CD4-positive, CD25-positive, alpha-beta regulatory T cell (primary cell): ENCODE measurements around the gene CD1B. TPM values are rescaled to one million over a fixed set of nuclear protein-coding genes. Genes with fewer than 3 reads are reported as not detected.
"Not testable (repeated sequence)": the region's sequence is repeated elsewhere in the genome, so short reads cannot be mapped to it uniquely, and the experiment has no call there.

ENCODE experiments used
- ATAC-seq, 2 donors: fragments of 150-1000 bp; cut with Tn5 transposase; one replicate each; pipeline ENCODE4 v1.10.0; 2021; ENCODE audit warnings: low read depth in 2 of 2, moderate number of reproducible peaks in 2 of 2, moderate library complexity in 1 of 2
- DNase-seq, 3 donors: peaks; one replicate each; pipeline versions ENCODE4 v3.0.0 to v3.0.0-alpha.2; 2012 to 2022; ENCODE audit warnings: mixed read lengths in 1 of 3
- H3K27ac ChIP-seq: one replicate; pipeline ENCODE4 v1.7.0; 2013; ENCODE audit warnings: mild to moderate bottlenecking, low read length; ENCODE audit not compliant: insufficient read depth, poor library complexity, severe bottlenecking
- H3K27me3 ChIP-seq: one replicate; pipeline ENCODE4 v1.7.0; 2013; ENCODE audit warnings: low read length; ENCODE audit not compliant: control insufficient read depth, insufficient read depth
- H3K36me3 ChIP-seq: one replicate; pipeline ENCODE4 v1.7.0; 2013; ENCODE audit warnings: mild to moderate bottlenecking, low read length, moderate library complexity; ENCODE audit not compliant: control insufficient read depth, insufficient read depth
- H3K4me1 ChIP-seq: 2 replicates; pipeline ENCODE4 v1.7.0; 2013; ENCODE audit warnings: mild to moderate bottlenecking, low read length; ENCODE audit not compliant: insufficient read depth, control insufficient read depth, poor library complexity, severe bottlenecking
- H3K4me3 ChIP-seq: one replicate; pipeline ENCODE4 v1.7.0; 2013; ENCODE audit warnings: low read depth, mild to moderate bottlenecking, low read length, moderate library complexity
- H3K9me3 ChIP-seq, 2 experiments: 1 replicate in 1 of 2; 2 replicates in 1 of 2; pipeline ENCODE4 v1.7.0; 2013; ENCODE audit warnings: low read length in 2 of 2, mild to moderate bottlenecking in 1 of 2, moderate library complexity in 1 of 2; ENCODE audit not compliant: control insufficient read depth in 2 of 2
- H3K27ac Mint-ChIP-seq, 3 donors: one replicate each; pipeline ENCODE4 v1.8.0; 2020 to 2022; ENCODE audit warnings: mild to moderate bottlenecking in 3 of 3, mixed read lengths in 3 of 3, moderate library complexity in 2 of 3
- H3K27me3 Mint-ChIP-seq: one replicate; pipeline ENCODE4 v1.8.0; 2022; ENCODE audit warnings: mild to moderate bottlenecking, mixed read lengths
- H3K36me3 Mint-ChIP-seq: one replicate; pipeline ENCODE4 v1.8.0; 2020; ENCODE audit warnings: mixed read lengths
- H3K4me1 Mint-ChIP-seq, 4 donors: one replicate each; pipeline ENCODE4 v1.8.0; 2020 to 2022; ENCODE audit warnings: mixed read lengths in 4 of 4, mild to moderate bottlenecking in 1 of 4
- H3K4me3 Mint-ChIP-seq, 4 donors: one replicate each; pipeline ENCODE4 v1.8.0; 2020 to 2022; ENCODE audit warnings: mild to moderate bottlenecking in 4 of 4, mixed read lengths in 4 of 4, moderate library complexity in 3 of 4
- H3K9me3 Mint-ChIP-seq, 7 donors: one replicate each; pipeline ENCODE4 v1.8.0; 2020 to 2022; ENCODE audit warnings: mixed read lengths in 7 of 7, mild to moderate bottlenecking in 3 of 7, moderate library complexity in 2 of 7
- polyA plus RNA-seq, 4 donors: library from polyadenylated mRNA; unstranded; fragments of 300-500 nt; fragmentation: Illumina TruSeq; gene quantifications; one replicate each; pipeline ENCODE4 v1.2.3, GENCODE V29; 2021
- total RNA-seq: library from RNA; stranded (reverse); gene quantifications from one replicate; pipeline ENCODE4 v1.2.3, GENCODE V29; 2022

Gene CD1B
- total and polyA plus RNA-seq, 5 donors from 2014 or later: not detected

- H3K27ac ChIP-seq: no peak overlapping the region
- H3K27me3 Mint-ChIP-seq: no peaks in the 10 kb centered on the region
- H3K36me3 ChIP-seq: no peaks in the 10 kb centered on the region
- no peaks in the 10 kb centered on the region for H3K36me3 Mint-ChIP-seq
- no peak for ATAC-seq
- peaks cover 24% of the 10 kb centered on the region for H3K27me3 ChIP-seq
- no peak overlapping the region for H3K4me3 ChIP-seq
- peaks cover 0 to 4% (median 0%) of the 10 kb centered on the region in 7 donors for H3K9me3 Mint-ChIP-seq
- H3K4me3 Mint-ChIP-seq: no peak overlapping the region
- no peaks in the 10 kb centered on the region for H3K9me3 ChIP-seq
- DNase-seq: no peak
- H3K4me1 Mint-ChIP-seq: peaks cover 0 to 5% (median 1%) of the 10 kb centered on the region in 4 donors
- H3K4me1 ChIP-seq: no peaks in the 10 kb centered on the region
- no peak overlapping the region for H3K27ac Mint-ChIP-seq
Observed at GRCh38 chr1:158286941-158287346, 44.4 kb downstream of the CD1B start.

- no peak overlapping the region for H3K27ac Mint-ChIP-seq
- H3K27ac ChIP-seq: no peak overlapping the region
- ATAC-seq: no peak
Observed at GRCh38 chr1:158286487-158286886, 44.8 kb downstream of the CD1B start.

GRCh38 chr1:158285756-158286241 lies 45.5 kb downstream of the CD1B start:
- Mint-ChIP-seq H3K4me1 (peaks cover 0 to 5% (median 1%) of the 10 kb centered on the region in 4 donors), H3K4me3 (no peak overlapping the region), H3K36me3 (no peaks in the 10 kb centered on the region), H3K27me3 (no peaks in the 10 kb centered on the region), H3K27ac (peak overlapping the region in 1 of 3 donors; percentile 27), H3K9me3 (peaks cover 0 to 13% (median 4%) of the 10 kb centered on the region in 7 donors)
- no peaks in the 10 kb centered on the region for H3K4me1 ChIP-seq
- ATAC-seq: peak; percentile 41 to 53
- no peak overlapping the region for H3K27ac ChIP-seq
- peaks cover 24% of the 10 kb centered on the region for H3K27me3 ChIP-seq
- no peak overlapping the region for H3K4me3 ChIP-seq
- no peak for DNase-seq
- no peaks in the 10 kb centered on the region for H3K36me3 ChIP-seq
- no peaks in the 10 kb centered on the region for H3K9me3 ChIP-seq

More at GRCh38 chr1:158286487-158286886, 44.8 kb downstream of the CD1B start:
- Histone ChIP-seq H3K4me1 (no peaks in the 10 kb centered on the region), H3K27me3 (peaks cover 24% of the 10 kb centered on the region), H3K9me3 (no peaks in the 10 kb centered on the region), H3K36me3 (no peaks in the 10 kb centered on the region), H3K4me3 (no peak overlapping the region)
- Mint-ChIP-seq H3K27me3 (no peaks in the 10 kb centered on the region), H3K9me3 (peaks cover 0 to 6% (median 3%) of the 10 kb centered on the region in 7 donors), H3K36me3 (no peaks in the 10 kb centered on the region), H3K4me3 (no peak overlapping the region), H3K4me1 (peaks cover 0 to 5% (median 1%) of the 10 kb centered on the region in 4 donors)
- DNase-seq: no peak

- ATAC-seq: peak; percentile 28 to 35
- no peaks in the 10 kb centered on the region for H3K9me3 ChIP-seq
- no peak overlapping the region for H3K27ac ChIP-seq
- peaks cover 0 to 5% (median 1%) of the 10 kb centered on the region in 4 donors for H3K4me1 Mint-ChIP-seq
- no peaks in the 10 kb centered on the region for H3K4me1 ChIP-seq
- H3K27me3 ChIP-seq: peaks cover 20% of the 10 kb centered on the region
- H3K27ac Mint-ChIP-seq: peak overlapping the region in 1 of 3 donors; percentile 5
- no peak overlapping the region for H3K4me3 ChIP-seq
- no peak overlapping the region for H3K4me3 Mint-ChIP-seq
- H3K27me3 Mint-ChIP-seq: no peaks in the 10 kb centered on the region
- H3K36me3 ChIP-seq: no peaks in the 10 kb centered on the region
- H3K9me3 Mint-ChIP-seq: peaks cover 0 to 13% (median 4%) of the 10 kb centered on the region in 7 donors
- H3K36me3 Mint-ChIP-seq: no peaks in the 10 kb centered on the region
- no peak for DNase-seq
Observed at GRCh38 chr1:158283965-158284364, 47.4 kb downstream of the CD1B start.

- not testable (repeated sequence) for H3K9me3 ChIP-seq, H3K4me1 ChIP-seq, DNase-seq, H3K36me3 ChIP-seq, H3K27ac Mint-ChIP-seq, H3K27me3 Mint-ChIP-seq, H3K4me1 Mint-ChIP-seq, H3K36me3 Mint-ChIP-seq, H3K4me3 Mint-ChIP-seq, H3K4me3 ChIP-seq, ATAC-seq, H3K27ac ChIP-seq
- peaks cover 0 to 19% (median 4%) of the 10 kb centered on the region in 7 donors for H3K9me3 Mint-ChIP-seq
- peaks cover 14% of the 10 kb centered on the region for H3K27me3 ChIP-seq
Observed at GRCh38 chr1:158282421-158282820, 48.9 kb downstream of the CD1B start.

Other genes with a start within 250 kb of the CD1B start
- not detected for gene CD1D, start 150.6 kb downstream of the CD1B start, total RNA-seq
- gene CD1D, start 150.6 kb downstream of the CD1B start, polyA plus RNA-seq: under 1 TPM in 2 of 4 donors, not detected in 2; 0.12 to 0.16 TPM
- not detected for gene CD1A, start 77.1 kb downstream of the CD1B start, total RNA-seq
- gene CD1A, start 77.1 kb downstream of the CD1B start, polyA plus RNA-seq: not detected
- gene CD1C, start 41.6 kb downstream of the CD1B start, total RNA-seq: not detected
- gene CD1C, start 41.6 kb downstream of the CD1B start, polyA plus RNA-seq: under 1 TPM in 1 of 4 donors, not detected in 3; 0.68 TPM
- gene CD1E, start 22.4 kb upstream of the CD1B start, total RNA-seq: not detected
- gene CD1E, start 22.4 kb upstream of the CD1B start, polyA plus RNA-seq: not detected
- gene OR10T2, start 67.9 kb upstream of the CD1B start, total RNA-seq: not detected
- gene OR10T2, start 67.9 kb upstream of the CD1B start, polyA plus RNA-seq: not detected
- not detected for gene OR10K2, start 94.7 kb upstream of the CD1B start, total RNA-seq
- gene OR10K2, start 94.7 kb upstream of the CD1B start, polyA plus RNA-seq: not detected
- gene OR10K1, start 130.3 kb upstream of the CD1B start, total RNA-seq: not detected
- not detected for gene OR10K1, start 130.3 kb upstream of the CD1B start, polyA plus RNA-seq
- gene OR10R2, start 140.7 kb upstream of the CD1B start, total RNA-seq: not detected
- gene OR10R2, start 140.7 kb upstream of the CD1B start, polyA plus RNA-seq: not detected
- not detected for gene OR6Y1, start 222.9 kb upstream of the CD1B start, total RNA-seq
- not detected for gene OR6Y1, start 222.9 kb upstream of the CD1B start, polyA plus RNA-seq
- not detected for gene OR6P1, start 239.0 kb upstream of the CD1B start, total RNA-seq
- gene OR6P1, start 239.0 kb upstream of the CD1B start, polyA plus RNA-seq: not detected
- gene OR10X1, start 248.4 kb upstream of the CD1B start, total RNA-seq: not detected
- not detected for gene OR10X1, start 248.4 kb upstream of the CD1B start, polyA plus RNA-seq